Stimulated activated CD4-positive, alpha-beta T cell treated with anti-CD3 and anti-CD28 coated beads, Interleukin-2, amount 100 ng/mL, for 24 hours (primary cell): ENCODE results near the gene PKDREJ.
"Not testable (repeated sequence)": the region's sequence is repeated elsewhere in the genome, so short reads cannot be mapped to it uniquely, and the experiment has no call there.

Experiments used
- DNase-seq, 2 donors: peaks; one replicate each; pipeline ENCODE4 v3.0.0-alpha.2; 2020

The PKDREJ gene, protein sequence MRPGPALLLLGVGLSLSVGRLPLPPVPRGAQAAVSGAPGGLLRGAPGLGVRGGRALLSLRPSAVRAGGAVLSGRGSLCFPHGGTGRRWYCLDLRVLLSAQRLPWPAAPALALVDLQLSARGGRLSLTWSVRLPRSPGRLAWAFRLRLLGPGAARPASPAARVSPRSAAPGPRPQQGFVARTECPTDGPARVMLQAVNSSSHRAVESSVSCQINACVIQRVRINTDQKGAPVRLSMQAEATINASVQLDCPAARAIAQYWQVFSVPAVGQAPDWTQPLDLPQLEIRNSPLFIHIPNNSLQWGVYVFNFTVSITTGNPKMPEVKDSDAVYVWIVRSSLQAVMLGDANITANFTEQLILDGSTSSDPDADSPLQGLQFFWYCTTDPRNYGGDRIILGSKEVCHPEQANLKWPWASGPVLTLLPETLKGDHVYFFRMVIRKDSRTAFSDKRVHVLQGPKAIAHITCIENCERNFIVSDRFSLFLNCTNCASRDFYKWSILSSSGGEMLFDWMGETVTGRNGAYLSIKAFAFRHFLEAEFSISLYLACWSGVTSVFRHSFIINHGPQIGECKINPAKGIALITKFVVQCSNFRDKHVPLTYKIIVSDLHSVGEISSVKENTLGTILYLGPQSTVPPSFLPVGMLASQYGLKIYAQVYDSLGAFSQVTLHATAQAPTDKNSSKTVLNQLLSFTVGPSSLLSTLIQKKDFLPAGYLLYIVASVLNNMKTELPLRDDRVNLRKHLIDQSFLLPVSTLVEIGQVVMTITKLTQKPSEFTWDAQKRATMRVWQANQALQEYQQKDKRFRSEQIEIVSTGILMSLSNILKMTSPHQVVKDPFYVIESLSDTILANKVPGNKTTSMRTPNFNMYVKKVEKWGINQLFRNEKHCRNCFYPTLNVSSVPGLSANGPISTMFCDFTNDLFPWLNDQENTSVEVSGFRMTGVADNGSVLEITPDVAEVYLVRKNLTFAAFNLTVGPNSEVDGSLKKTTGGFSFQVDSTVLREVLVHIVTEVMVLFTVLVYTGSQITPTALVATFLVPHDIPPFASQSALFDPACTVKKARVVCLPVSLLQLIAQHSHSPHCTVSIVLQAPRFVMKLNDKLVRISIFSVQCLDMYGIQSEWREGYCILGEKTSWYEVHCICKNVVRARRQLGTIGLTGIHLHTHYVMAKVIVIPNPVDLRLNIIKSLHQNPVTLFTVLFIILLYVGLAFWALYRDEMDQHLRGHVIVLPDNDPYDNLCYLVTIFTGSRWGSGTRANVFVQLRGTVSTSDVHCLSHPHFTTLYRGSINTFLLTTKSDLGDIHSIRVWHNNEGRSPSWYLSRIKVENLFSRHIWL (N-terminal part only)

DNA sequence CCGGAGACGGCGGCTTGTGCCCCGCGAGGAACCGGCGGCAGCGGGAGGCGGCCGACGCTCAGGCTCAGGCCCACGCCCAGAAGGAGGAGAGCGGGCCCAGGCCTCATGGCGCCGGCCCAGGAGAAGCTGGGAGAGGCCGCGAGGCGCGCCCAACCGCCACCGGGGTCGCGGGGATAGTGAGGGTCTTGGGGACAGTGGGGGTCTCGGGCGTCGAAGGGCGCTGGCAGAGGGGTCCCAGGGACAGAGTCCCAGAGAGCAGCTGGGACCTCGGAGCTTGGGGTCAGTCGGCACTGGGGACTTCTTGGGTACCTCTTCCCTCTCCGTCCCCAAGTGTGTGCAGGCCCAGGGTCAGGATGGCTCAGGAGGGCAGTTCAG lies at the start of gene PKDREJ:
Gene PKDREJ, minus strand, starts transcription at position 128 of the 375 bp plus-strand sequence. Its CDS starts 21 bp downstream, at position 107.
- DNase-seq = no peak

DNA sequence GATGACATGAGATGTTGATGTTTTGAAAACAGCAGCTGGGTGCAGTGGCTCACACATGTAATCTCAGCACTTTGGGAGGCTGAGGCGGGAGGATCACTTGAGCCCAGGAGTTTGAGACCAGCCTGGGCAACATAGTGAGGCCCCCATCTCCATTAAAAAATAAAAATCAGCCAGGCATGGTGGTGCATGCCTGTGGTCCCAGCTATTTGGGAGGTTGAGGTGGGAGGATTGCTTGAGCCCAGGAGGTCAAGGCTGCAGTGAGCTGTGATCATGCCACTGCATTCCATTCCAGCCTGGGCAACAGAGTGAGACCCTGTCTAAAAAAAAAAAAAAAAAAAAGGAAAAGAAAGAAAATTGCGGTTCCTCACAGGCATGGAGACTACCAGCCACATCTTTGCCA lies 49.7 kb upstream of the PKDREJ start:
- not testable (repeated sequence) for DNase-seq

DNA sequence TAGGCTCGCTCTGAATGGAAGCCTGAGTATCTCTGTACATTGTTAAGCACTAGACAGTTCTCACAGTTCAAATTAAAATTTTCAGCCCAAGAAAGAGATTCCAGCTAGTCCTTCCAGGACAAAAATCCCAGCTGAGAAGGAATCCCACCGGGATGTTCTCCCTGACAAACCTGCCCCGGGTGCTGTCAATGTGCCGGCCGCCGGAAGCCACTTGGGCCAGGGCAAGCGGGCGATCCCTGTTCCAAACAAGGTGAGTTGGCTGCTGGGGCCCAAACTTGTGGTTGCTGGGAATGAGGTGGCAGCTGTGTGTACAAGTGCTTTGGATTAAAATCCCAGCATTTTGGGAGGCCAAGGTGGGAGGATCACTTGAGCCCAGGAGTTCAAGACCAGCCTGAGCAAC lies 48.9 kb upstream of the PKDREJ start:
- no peak for DNase-seq

- DNase-seq = no peak
Observed at GRCh38 chr22:46309526-46310085, 46.5 kb upstream of the PKDREJ start.

- no peak for DNase-seq
Observed at GRCh38 chr22:46308283-46308988, 45.3 kb upstream of the PKDREJ start.

GRCh38 chr22:46303347-46303965 lies 40.3 kb upstream of the PKDREJ start:
- DNase-seq = no peak

DNA sequence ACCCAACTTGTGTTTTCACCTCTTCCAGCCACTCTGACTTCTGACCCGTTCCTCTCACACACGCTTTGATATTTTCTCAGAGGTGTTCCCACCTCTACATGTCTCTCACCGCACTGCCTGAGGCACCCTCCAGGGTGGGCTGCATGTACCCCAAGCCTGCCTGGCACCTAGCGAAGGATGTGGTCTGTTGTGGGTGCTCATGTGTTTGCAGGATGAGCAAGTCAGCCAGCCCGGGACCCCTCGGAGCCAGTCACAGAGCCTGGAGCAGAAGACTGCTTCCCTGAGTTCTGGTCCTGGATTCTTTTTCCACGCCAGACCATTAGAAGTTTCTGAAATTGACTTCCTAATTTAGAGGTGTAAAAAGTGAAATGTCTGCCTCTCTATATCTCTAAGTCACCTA lies 37.3 kb upstream of the PKDREJ start:
- no peak for DNase-seq

- no peak for DNase-seq
Observed at GRCh38 chr22:46299101-46299500, 36.0 kb upstream of the PKDREJ start.

DNA sequence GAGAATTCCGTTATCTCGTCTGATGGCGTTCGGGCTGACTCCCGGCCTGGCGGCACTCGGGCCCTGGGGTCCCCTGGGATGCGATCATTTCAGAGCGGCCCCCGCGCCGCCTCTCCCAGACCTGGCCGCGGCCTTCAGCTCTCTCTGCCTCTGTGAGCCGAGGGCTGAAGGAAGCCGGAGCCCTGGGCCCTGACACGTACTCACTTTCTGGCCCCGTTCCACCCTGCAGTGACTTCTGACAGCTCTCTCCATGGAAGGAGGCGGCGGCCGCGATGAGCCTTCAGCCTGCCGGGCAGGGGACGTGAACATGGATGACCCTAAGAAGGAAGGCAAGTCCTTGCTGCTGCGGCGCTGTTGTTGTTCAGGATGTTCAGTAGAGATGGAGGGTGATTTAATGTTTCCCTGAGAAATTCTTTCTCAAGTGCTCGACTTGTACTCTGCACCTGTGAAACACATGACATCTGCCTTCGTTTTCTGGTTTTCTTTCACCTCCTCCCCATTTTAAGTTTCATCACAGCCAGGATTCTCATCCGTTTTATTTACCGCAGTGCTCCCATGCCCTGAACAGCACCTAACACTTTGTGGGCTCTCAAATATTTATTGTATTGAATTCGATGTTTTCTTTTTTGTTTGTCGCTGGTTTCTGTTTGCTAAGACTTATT lies 34.1 kb upstream of the PKDREJ start:
- peak in 1 of 2 donors; percentile 38 for DNase-seq

- peak; percentile 96 to 97 for DNase-seq
Observed at GRCh38 chr22:46296257-46297150, 33.4 kb upstream of the PKDREJ start, which contains the start of gene GTSE1. Gene GTSE1 (plus strand): TSS chr22:46296870. CDS start chr22:46297401, 531 bp downstream.

DNA sequence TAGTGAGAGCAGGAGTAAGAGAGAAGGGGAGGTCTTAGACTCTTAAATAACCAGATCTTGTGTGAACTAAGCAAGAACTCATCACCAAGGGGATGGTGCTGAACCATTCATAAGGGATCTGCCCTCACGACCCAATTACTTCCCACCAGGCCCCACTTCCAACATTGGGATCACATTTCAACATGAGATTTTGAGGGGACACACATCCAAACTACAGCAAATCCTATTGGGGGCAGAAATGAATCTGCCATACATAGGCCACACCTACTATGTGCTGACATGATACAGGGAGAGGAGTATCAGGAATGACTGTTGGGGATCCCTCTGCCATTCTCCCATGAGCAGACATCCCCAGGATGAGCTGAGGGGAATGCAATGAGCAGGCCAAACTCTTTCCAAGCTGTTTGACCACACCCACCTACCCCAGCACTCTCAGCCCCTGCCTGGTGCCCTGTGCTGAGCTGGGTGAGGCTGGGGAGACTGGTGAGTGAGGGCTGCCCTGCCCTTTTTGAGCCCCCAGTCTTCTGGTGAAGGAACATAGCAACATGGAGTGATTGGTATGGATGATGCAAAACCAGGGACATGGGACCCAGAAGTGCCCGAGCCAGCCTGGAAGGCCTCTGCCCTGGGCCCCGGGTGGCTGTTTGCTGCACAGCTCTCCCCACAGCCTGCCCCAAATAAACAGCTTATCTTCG lies 32.3 kb upstream of the PKDREJ start:
- DNase-seq = no peak

- DNase-seq = no peak
Observed at GRCh38 chr22:46294784-46295183, 31.6 kb upstream of the PKDREJ start.

DNA sequence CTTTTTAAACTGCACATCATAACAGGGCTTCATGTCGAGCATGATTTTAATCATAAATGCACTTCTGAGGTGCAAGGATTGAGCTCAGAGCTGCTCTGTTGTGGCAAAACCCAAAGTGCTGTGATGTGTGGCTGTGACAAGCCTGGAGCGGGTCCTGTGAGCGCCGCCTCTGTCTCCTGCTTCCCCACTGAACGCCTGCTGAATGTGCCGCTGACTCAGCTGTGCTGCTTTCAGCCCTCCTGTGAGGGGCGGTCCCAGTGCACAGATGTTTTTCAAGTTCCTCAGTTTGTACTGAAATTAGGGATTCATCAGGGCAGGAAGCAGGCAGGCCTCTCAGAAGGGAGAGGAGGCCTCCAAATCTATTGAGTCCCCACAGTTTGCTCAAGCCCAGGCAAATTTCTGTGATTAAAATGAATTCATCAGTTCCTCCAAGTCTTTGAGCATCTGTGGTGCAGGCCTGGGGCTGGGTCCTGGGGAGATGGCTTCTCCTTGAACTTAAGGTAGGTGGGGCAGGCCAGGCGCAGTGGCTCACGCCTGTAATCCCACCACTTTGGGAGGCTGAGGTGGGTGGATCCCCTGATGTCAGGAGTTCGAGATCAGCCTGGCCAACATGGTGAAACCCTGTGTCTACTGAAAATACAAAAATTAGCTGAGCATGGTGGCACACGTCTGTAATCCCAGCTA lies 30.6 kb upstream of the PKDREJ start:
- DNase-seq = peak in 1 of 2 donors; percentile 18

DNA sequence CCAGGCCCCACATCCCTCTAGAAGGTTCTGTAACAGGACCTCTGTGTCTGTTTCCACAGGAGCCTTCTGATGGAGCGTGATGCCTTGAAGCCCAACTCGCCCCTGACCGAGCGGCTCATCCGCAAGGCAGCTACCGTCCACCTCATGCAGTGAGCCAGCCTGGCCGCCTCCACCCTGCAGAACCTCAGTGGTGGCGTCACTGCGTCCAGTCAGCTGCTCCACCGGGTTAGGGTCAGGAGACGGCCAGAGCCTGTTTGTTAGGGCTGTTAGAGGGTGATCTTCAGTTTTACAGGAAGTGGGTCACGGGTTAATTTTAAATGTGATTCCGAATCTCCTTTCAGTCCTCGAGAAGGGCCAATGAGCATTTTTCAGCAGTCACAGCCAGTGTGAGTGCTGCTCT lies 29.6 kb upstream of the PKDREJ start:
- DNase-seq = no peak

GRCh38 chr22:46292173-46292572 lies 29.0 kb upstream of the PKDREJ start:
- no peak for DNase-seq

DNA sequence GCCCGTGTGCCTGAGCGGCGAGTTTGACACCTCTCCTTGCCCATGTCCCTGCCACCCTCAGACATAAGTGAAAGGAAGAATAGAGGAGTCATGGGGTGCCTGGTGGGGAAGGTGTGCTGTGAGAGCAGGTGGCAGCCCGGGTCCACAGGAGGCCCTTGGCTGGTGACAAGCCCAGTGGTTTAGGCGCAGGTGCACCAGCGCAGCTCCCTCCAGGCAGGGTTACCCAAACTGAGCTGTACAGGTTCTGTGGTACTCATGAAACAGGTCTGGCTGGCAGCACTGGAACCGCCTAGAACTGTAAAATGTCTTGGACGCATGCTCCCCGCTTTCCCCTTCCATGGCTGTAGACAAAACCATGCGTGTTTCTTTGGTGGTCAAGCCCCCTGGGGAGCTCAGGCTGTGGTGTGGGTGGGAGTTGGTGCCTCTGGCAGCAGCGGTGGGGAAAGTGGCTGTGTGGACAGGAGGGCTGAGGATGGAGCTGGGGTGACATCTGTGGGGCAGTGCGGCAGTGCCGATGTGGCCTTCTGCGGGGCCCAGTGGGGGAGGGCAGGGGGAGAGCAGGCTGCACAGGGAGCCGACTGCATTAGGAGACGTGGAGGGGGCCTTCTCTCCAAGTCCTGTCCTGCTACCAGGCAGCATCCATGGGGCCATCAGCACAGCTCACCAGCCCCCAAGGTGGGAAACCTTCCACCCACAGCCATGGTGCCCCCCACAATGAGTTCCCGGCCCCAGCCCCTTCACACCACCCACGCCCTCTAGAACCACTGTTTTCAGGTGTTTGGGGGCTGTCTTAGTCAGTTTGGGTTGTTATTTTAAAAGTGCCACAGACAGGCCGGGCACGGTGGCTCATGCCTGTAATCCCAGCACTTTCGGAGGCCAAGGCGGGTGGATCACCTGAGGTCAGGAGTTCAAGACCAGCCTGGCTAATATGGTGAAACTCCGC lies 28.0 kb upstream of the PKDREJ start:
- no peak for DNase-seq
